OCI-LY7 (cell line): ENCODE measurements around the gene PIAS4.

ENCODE experiments used
- CTCF ChIP-seq: fragments of 200-600 bp; sonication (generic); conservative IDR thresholded peaks from 2 replicates; pipeline ENCODE4 v1.5.1; 2014; ENCODE audit warnings: mild to moderate bottlenecking, antibody characterized with exemption, low read length, moderate library complexity, mixed read lengths
- EZH2phosphoT487 ChIP-seq: fragments of 200-600 bp; sonication (generic); IDR thresholded peaks from 2 replicates; pipeline ENCODE4 v1.6.1; 2018; ENCODE audit warnings: low read depth, borderline replicate concordance, mild to moderate bottlenecking, mixed run types, antibody characterized with exemption, low read length, moderate library complexity, mixed read lengths

- TF ChIP-seq EZH2phosphoT487: no peak
- no peak for TF ChIP-seq CTCF
Observed at GRCh38 chr19:3966051-3967017, 41.2 kb upstream of the PIAS4 start.
